OCI-LY7 (cell line): ENCODE results near the gene C9orf57.

Source experiments
- CTCF ChIP-seq: fragments of 200-600 bp; sonication (generic); conservative IDR thresholded peaks from 2 replicates; pipeline ENCODE4 v1.5.1; 2014; ENCODE audit warnings: mild to moderate bottlenecking, antibody characterized with exemption, low read length, moderate library complexity, mixed read lengths
- EZH2phosphoT487 ChIP-seq: fragments of 200-600 bp; sonication (generic); IDR thresholded peaks from 2 replicates; pipeline ENCODE4 v1.6.1; 2018; ENCODE audit warnings: low read depth, borderline replicate concordance, mild to moderate bottlenecking, mixed run types, antibody characterized with exemption, low read length, moderate library complexity, mixed read lengths

- TF ChIP-seq CTCF: no peak
- TF ChIP-seq EZH2phosphoT487: no peak
These were observed 47.8 kb downstream of the C9orf57 start for GRCh38 chr9:72012646-72013045.
